Testis (tissue), 2 donors: ENCODE measurements around the gene GPD1L.

ENCODE experiments used
- POLR2A ChIP-seq: fragments of 450-650 bp; IDR thresholded peaks from one replicate; pipeline ENCODE4 v1.6.1; 2017; ENCODE audit warnings: antibody characterized with exemption, mild to moderate bottlenecking, moderate library complexity
- TF ChIP-seq, protein P1 (sequence below), 3 experiments: fragments of 450-650 bp in 2 of 3; fragments of 200-600 bp in 1 of 3; sonication (generic) in 1 of 3; IDR thresholded peaks; one replicate each; pipeline ENCODE4 v1.5.1; 2016 to 2019; ENCODE audit warnings: antibody characterized with exemption in 3 of 3, mild to moderate bottlenecking in 2 of 3, moderate library complexity in 1 of 3

DNA sequence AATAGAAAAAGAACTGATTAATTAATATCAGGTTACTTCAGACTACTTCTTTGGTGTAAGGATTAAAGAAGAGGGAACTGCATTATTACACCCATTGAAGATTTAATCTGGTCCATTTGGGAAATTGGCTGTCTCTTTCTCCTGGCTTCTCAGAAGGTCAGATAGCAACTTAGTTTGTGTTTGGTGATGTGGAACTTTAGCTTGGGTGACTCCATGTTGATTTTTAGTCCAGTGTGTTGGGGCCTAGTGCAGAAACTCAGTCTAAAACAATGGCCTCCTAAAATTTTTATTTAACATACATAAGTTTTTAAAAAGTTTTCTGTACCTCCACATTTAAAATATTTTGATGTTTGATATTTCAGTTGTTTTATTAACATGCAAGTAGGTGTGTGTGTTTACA lies 27.6 kb upstream of the GPD1L start:
- TF ChIP-seq POLR2A: no peak
- TF ChIP-seq, protein P1, sequence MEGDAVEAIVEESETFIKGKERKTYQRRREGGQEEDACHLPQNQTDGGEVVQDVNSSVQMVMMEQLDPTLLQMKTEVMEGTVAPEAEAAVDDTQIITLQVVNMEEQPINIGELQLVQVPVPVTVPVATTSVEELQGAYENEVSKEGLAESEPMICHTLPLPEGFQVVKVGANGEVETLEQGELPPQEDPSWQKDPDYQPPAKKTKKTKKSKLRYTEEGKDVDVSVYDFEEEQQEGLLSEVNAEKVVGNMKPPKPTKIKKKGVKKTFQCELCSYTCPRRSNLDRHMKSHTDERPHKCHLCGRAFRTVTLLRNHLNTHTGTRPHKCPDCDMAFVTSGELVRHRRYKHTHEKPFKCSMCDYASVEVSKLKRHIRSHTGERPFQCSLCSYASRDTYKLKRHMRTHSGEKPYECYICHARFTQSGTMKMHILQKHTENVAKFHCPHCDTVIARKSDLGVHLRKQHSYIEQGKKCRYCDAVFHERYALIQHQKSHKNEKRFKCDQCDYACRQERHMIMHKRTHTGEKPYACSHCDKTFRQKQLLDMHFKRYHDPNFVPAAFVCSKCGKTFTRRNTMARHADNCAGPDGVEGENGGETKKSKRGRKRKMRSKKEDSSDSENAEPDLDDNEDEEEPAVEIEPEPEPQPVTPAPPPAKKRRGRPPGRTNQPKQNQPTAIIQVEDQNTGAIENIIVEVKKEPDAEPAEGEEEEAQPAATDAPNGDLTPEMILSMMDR (IDR thresholded peaks at IDR 0.05): no peak
